GM12873 (cell line): ENCODE data around the gene GRID1.
A peak's percentile ranks its signal among the peaks of the same experiment; 100 is the strongest.

ENCODE experiments used
- TF ChIP-seq, protein P1 (sequence below): IDR thresholded peaks from 2 replicates; pipeline ENCODE4 v1.5.1; 2012; ENCODE audit warnings: low read depth, mild to moderate bottlenecking, moderate library complexity, low read length, control low read depth; ENCODE audit not compliant: insufficient read depth; ENCODE audit errors: missing control alignments

GRID1 gene

DNA sequence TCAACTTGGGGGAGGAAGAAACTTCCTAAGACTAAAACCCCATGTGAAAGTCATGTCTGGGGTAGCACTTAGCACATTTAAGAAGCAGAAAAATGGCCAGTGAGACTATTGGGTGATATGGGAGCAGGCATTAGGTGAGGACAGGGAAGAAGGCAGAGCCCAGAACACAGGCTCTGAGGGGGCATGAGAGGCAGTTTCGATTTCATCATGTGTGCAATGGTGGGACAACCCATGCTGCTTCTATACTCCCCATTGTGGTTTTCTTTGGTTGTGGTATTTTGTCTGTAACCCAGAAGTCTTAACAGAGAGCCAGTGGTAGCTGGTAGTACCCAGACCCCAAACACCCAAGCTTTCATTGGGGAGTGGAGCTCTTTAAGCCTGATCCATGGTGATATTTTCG is 752.0 kb downstream of the GRID1 start:
- TF ChIP-seq, protein P1, sequence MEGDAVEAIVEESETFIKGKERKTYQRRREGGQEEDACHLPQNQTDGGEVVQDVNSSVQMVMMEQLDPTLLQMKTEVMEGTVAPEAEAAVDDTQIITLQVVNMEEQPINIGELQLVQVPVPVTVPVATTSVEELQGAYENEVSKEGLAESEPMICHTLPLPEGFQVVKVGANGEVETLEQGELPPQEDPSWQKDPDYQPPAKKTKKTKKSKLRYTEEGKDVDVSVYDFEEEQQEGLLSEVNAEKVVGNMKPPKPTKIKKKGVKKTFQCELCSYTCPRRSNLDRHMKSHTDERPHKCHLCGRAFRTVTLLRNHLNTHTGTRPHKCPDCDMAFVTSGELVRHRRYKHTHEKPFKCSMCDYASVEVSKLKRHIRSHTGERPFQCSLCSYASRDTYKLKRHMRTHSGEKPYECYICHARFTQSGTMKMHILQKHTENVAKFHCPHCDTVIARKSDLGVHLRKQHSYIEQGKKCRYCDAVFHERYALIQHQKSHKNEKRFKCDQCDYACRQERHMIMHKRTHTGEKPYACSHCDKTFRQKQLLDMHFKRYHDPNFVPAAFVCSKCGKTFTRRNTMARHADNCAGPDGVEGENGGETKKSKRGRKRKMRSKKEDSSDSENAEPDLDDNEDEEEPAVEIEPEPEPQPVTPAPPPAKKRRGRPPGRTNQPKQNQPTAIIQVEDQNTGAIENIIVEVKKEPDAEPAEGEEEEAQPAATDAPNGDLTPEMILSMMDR: no peak

DNA sequence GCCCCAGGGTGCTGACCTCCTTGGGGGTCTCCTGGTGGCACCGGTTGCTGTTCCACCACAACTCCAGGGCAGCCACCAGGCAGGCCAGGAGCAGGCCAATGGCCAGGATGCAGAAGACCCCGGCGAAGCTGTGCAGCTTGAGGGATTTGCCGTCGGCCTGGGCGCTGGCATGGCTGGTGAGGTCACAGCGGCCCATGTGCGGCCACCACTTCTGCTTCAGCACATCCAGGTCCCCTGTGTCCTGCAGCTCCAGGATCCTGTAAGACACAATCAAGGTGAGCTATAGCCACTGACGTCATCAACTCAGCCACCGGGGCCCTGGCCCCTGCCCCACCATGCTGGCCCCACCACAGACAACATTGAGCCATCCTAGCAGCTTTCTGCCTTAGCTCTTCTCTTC is 753.2 kb downstream of the GRID1 start:
- TF ChIP-seq, protein P1: no peak

DNA sequence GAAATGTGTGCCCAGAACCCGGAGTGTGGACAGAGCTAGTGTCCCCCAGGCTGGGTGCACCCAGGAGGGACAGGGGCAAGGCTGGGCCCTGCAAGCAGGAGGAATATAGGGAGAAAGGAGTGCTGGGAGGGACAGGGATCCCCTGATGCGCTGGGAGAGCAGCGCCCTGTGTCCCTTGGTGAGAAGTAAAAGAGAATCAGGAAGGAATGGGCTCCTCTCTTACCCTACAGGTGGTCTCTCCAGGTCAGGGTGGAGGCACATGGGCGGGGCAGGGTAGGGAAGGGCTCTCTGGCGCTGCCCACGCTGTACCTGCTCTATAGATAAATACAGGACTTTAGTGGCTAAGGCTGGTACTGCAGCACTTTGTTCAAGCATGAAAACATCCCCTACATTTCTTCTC is 753.8 kb downstream of the GRID1 start:
- TF ChIP-seq, protein P1: peak; percentile 48

DNA sequence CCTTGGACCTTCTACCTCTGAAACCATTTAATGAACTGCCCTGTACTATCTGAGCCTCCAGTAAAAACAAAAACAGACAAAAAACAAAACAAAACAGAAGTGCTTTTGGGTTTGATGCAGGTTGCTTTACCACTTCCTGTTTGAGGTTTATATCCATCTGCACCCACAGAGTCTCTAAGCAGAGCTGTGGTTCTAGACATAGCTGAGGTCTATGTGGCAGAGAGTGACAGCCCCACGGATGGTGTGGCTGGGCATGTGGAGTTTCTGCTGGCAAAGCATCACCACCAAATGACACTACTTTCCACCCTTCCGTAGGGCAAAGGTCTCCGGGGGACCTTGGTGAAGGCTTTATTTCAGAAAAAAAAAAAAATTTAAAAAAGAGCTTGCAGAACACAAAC is 754.2 kb downstream of the GRID1 start:
- TF ChIP-seq, protein P1: no peak

DNA sequence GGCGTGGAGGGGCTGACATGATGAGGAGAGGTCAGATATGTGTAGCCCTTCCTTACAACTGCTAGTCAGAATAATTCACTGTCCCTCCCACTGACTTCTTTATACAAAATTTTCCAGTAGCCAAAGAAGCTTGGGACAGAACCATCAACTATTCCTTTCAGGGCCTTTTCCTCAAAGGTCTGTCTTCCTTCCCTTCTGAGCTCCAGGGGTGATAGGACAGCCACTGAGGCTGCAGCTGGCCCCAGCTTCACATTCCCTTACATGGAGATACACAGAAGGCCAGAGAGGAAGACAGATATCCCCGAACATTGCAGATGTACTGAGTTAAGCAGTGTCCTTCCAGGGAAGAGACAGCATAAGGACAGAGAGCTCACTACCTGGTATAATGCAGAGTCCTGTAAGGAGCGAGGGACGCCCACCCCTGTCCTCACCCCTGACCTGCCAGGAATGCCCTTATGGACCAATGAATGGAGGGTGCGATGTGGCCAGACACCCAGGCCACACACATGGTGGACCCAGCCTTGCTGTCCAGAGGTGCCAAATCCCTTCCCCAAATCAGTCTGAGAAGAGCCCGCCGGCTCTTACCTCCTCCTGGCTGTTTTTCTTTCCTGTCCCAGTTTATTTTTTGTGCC is 754.7 kb downstream of the GRID1 start:
- TF ChIP-seq, protein P1: no peak

DNA sequence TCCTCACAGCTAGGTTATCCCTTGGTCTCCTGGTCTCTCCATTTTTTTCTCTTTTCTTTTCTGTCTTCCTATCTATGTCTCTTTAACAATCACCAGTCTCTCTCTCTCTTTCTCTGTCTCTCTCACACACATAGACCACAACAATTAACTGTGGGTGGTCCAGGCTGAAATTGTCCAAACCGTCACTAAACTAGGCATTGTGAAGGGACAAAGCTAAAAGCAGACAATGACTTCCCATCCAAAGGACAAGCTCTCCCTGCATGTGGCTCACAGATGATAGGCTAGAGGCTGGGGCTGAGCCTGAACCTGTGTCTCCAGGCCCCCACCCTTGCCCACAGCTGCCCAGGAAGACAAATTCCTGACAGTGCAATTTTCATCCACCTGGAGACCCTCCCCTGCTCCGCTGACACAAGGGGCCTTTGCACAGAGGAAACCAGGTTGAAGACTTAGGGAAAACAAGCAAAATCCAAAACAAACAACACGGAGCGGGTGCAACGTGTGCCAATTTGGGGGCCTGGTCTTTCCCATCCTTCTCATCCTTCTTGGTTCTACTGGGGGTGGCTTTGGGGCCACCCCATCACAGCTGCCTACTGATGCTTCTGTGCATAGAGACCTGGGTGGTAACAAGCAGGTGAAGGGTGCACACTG is 755.4 kb downstream of the GRID1 start:
- TF ChIP-seq, protein P1: no peak

DNA sequence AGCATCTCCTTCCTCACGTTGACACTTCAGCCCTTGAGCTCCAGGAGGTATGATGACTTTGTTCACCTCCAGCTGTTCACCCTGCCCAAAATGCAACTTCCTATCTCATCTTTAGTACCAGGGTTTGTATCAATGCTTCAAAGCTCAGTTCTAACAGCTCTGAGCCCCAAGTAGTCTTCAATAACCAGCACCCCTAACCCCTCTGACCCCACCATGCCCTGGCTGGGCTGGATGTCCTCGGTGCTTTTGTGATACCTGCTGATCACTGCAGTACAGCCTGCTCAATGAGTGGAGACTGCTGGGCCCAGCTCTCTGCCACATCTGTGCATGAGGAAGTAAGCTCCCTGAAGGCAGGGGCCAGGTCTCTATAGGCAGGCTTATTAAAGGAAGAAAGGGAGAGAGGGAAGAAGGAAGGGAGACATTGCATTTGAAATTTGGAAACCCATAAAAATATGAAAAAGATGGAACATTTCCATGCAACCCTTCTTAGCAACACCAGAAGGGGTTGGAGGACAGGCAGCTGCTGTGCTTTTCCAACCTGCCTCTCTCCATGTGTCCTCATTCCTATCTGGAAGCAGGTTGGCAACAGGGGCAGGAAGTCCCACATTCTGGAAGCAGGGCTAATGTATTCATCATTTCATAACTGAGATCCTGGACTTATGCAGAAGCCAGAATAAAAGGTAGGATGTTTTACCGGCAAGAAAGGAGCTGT is 756.1 kb downstream of the GRID1 start:
- TF ChIP-seq, protein P1: no peak
